RWPE2 (cell line): ENCODE measurements around the gene ALAS2.

Source experiments
- ATAC-seq: fragments of 200-7000 bp; cut with Tn5 transposase; 3 replicates; pipeline ENCODE4 v1.9.1; 2021; ENCODE audit warnings: low read depth
- DNase-seq: peaks from one replicate; pipeline ENCODE4 v3.0.0-alpha.2; 2020; ENCODE audit warnings: low spot score
- H3K27ac ChIP-seq: fragments of 450-650 bp; 2 replicates; pipeline ENCODE4 v1.5.1; 2017; ENCODE audit warnings: mild to moderate bottlenecking; ENCODE audit not compliant: poor library complexity, severe bottlenecking
- H3K27me3 ChIP-seq: fragments of 250-450 bp; sonication (Bioruptor Pico); 2 replicates; pipeline ENCODE4 v1.5.1; 2021; ENCODE audit warnings: mild to moderate bottlenecking, moderate library complexity; ENCODE audit not compliant: insufficient read depth, poor library complexity, severe bottlenecking
- H3K36me3 ChIP-seq: fragments of 250-450 bp; sonication (Bioruptor Pico); 2 replicates; pipeline ENCODE4 v1.5.1; 2020; ENCODE audit warnings: low read depth, mild to moderate bottlenecking, moderate library complexity
- H3K4me1 ChIP-seq: fragments of 250-450 bp; sonication (Bioruptor Pico); 2 replicates; pipeline ENCODE4 v1.5.1; 2021; ENCODE audit warnings: mild to moderate bottlenecking, moderate library complexity; ENCODE audit not compliant: insufficient read depth, poor library complexity, severe bottlenecking
- H3K4me3 ChIP-seq: fragments of 250-450 bp; sonication (Bioruptor Pico); 2 replicates; pipeline ENCODE4 v1.5.1; 2021; ENCODE audit warnings: mild to moderate bottlenecking, moderate library complexity; ENCODE audit not compliant: severe bottlenecking
- H3K9me3 ChIP-seq: fragments of 250-450 bp; sonication (Bioruptor Pico); 2 replicates; pipeline ENCODE4 v1.5.1; 2021; ENCODE audit warnings: mild to moderate bottlenecking, moderate library complexity; ENCODE audit not compliant: severe bottlenecking
- TF ChIP-seq, protein P1 (sequence below): fragments of 450-650 bp; IDR thresholded peaks from one replicate; pipeline ENCODE4 v1.5.1; 2017; ENCODE audit warnings: mild to moderate bottlenecking, moderate library complexity; ENCODE audit not compliant: poor library complexity, severe bottlenecking

ALAS2 gene

DNA sequence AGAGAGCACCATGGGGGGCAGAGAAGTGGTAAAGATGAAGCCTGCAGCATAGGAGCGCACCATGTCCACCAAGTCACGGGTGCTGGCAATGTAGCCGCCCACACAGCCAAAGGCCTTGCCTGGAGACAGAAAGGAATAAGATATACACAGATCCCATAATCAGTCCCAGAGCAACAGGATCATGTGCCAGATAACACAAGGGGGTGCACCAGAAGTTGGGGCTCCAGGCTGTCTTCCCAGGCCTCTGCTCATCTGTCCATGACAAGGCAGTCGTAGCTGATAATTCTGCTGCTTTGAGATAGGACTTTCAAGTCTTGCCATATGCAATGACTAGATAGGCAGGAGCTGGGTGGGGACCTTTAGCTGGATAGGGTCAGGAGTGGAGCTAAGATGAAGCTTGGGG lies 15.9 kb downstream of the ALAS2 start:
- no peaks in the 10 kb centered on the region for H3K4me1 ChIP-seq
- TF ChIP-seq, protein P1, sequence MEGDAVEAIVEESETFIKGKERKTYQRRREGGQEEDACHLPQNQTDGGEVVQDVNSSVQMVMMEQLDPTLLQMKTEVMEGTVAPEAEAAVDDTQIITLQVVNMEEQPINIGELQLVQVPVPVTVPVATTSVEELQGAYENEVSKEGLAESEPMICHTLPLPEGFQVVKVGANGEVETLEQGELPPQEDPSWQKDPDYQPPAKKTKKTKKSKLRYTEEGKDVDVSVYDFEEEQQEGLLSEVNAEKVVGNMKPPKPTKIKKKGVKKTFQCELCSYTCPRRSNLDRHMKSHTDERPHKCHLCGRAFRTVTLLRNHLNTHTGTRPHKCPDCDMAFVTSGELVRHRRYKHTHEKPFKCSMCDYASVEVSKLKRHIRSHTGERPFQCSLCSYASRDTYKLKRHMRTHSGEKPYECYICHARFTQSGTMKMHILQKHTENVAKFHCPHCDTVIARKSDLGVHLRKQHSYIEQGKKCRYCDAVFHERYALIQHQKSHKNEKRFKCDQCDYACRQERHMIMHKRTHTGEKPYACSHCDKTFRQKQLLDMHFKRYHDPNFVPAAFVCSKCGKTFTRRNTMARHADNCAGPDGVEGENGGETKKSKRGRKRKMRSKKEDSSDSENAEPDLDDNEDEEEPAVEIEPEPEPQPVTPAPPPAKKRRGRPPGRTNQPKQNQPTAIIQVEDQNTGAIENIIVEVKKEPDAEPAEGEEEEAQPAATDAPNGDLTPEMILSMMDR: no peak
- DNase-seq: no peak
- H3K9me3 ChIP-seq: no peaks in the 10 kb centered on the region
- no peaks in the 10 kb centered on the region for H3K36me3 ChIP-seq
- H3K27ac ChIP-seq: no peak overlapping the region
- H3K27me3 ChIP-seq: no peaks in the 10 kb centered on the region
- H3K4me3 ChIP-seq: no peak overlapping the region
- ATAC-seq: no peak

DNA sequence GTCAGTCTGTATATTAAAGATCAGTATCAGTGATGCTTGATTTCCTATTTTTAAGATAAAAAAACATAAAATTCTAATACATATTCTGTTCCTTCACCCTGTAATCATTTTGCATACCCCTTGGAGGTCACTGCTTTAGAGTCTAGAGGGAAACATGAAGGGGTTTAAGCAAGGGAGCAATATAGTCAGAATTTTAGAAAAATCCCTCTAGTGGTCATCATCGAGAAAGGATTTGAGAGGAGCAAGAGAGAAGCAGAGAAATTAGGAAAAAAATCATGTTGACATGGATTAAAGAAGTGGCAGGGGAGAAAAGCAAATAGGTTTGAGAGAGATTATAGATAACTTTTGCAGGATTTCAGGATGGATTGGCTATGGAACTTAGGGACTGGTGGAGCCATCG lies 19.5 kb downstream of the ALAS2 start:
- TF ChIP-seq, protein P1: peak; percentile 35
- H3K36me3 ChIP-seq: 0 out of 2 replicates have a peak, but pooled peaks cover 3% of the 10 kb centered on the region
- DNase-seq: no peak
- H3K9me3 ChIP-seq: no peaks in the 10 kb centered on the region
- H3K4me3 ChIP-seq: no peak overlapping the region
- no peak overlapping the region for H3K27ac ChIP-seq
- peaks cover 20% of the 10 kb centered on the region for H3K4me1 ChIP-seq
- H3K27me3 ChIP-seq: no peaks in the 10 kb centered on the region
- no peak for ATAC-seq

DNA sequence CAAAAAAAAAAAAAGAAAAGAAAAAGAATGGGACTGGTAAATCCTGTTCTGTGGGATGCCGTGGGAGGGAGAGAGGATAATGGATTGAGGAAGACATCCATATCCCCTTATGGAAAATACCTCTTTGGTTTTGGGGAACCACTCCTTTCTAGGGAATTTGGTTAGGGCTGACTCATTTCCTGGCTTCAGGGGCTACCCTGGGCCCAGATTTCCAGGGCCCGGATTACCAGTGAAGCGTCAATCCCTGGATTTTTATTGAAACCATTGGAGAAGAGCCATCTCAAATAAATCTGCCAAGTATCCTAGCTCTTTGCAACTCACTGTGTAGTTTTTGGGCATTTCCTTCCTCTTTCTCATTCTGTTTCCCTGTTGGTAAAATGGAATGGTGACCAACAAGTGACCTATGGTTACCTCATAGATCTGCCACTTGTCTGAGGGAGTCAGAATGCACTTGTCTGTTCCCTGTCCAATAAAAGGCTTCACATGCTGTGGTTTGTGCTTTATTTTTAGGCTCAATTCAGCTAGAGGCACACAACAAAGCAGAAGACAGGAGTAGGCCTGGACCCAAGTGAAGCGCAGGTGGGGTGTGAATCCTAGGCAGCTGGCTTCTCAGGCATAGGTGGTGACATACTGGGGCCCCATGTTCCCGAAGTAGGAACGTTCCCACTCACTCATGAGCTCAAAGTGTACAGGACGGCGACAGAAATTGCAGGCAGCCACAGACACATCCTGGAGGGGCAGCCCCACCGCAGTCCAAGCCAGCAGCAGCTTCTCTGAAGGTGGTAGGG lies 22.0 kb downstream of the ALAS2 start:
- Histone ChIP-seq H3K36me3 (peaks cover 15% of the 10 kb centered on the region), H3K4me1 (peaks cover 24% of the 10 kb centered on the region), H3K9me3 (no peaks in the 10 kb centered on the region), H3K27me3 (no peaks in the 10 kb centered on the region), H3K27ac (peak overlapping the region; percentile 98), H3K4me3 (no peak overlapping the region)
- no peak for DNase-seq
- ATAC-seq: peak; percentile 77
- TF ChIP-seq, protein P1: no peak

DNA sequence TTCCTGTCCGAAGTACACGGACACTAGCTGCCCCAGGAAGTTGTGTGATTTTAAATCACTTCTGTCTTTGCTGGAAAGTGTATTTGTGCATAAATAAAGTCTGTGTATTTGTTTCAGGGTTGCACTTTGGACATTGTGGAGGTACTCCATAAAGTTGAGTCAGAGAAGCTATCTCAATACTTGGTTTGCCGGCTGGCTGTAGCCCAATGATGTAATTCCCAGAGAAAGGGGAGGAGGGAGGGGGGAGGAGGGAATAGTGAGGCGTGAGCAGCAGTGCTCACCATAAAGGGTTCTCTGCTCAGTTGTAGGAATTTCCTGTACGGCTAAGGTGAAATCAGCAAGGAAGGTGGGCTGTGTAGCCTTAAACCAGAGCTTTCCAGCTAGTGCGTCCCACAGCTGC lies 23.1 kb downstream of the ALAS2 start:
- H3K36me3 ChIP-seq: peaks cover 26% of the 10 kb centered on the region
- no peaks in the 10 kb centered on the region for H3K9me3 ChIP-seq
- H3K4me3 ChIP-seq: no peak overlapping the region
- no peak for DNase-seq
- H3K4me1 ChIP-seq: peaks cover 25% of the 10 kb centered on the region
- no peaks in the 10 kb centered on the region for H3K27me3 ChIP-seq
- peak overlapping the region; percentile 98 for H3K27ac ChIP-seq
- TF ChIP-seq, protein P1: no peak
- peak; percentile 74 for ATAC-seq
